ENCODE results near the gene SEMA3D.

SEMA3D gene

DNA sequence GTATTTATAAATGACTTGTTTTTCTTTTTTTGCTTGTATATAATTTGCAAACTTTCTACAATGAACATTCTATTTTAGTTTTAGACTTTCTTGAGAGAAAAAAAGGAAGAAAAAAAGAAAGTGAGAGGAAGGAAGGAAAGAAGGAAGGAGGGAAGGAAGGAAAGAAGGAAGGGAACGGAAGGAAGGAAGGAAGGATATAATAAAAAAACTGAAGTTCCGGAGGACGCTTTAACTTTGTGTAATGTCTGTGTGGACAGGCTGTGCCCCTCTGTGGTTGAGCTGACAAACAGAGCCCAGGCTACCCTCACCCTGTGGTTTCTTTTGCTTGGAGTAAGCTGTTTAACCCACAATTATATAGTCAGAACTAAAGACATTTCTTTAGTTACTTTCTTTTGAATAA, 108.7 kb downstream of the SEMA3D start:
- POLR2A ChIA-PET (ENCODE audit: low non-redundant PET) = no interaction called here
- no peak for DNase-seq (ENCODE audit: low spot score)
- no peak overlapping the region for H3K27ac ChIP-seq
- no peak for TF ChIP-seq CTCF (conservative IDR thresholded peaks at IDR 0.05; ENCODE audit: low read depth)
- CTCF ChIA-PET = interaction anchor here (0.6 kb wide), 1 partner anchor 1038 kb away, joined by 4 read pairs; no protein-coding TSS in a partner anchor

DNA sequence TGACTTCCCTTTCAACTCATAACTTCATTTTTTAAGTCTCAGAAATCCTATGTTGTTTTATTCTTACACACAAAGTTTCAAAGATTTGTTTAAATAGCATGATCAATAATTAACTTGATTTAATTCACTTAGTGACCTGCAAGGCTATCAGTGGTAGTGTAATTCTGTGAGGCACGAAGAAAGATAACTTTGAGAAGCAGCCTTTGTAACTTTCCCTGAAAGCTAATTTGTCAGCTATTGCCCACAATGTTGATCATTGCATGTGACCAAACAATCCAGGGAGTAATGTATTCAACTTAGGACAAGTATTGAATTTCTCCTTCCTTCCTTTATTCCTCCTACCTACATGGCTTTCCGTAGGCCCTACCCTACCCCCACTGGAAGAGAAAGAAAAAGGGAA, 111.0 kb downstream of the SEMA3D start:
- TF ChIP-seq CTCF (conservative IDR thresholded peaks at IDR 0.05; ENCODE audit: low read depth) = no peak
- no peak overlapping the region for H3K27ac ChIP-seq
- CTCF ChIA-PET = no interaction called here
- no peak for DNase-seq (ENCODE audit: low spot score)
- POLR2A ChIA-PET (ENCODE audit: low non-redundant PET) = no interaction called here

DNA sequence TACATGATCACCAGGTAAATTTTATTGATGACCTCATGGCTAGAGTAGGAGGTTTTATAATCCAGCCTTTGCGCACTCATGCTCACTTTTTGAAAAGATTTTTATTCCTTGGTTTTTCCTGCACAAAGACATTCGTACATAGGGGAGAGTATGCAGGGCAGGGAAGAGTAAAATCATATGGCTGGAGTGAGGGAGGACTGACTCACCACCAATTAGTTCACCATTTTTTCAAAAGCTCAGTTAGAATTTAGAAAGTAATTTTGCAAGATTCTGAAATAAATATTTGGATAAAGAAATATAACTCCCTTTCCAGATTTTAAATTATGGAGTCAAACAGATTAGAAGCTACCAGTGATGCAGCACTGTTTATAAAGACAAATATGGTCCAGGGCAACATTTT, 111.9 kb downstream of the SEMA3D start:
- no peak overlapping the region for H3K27ac ChIP-seq
- ChIA-PET CTCF (interaction anchor here (0.7 kb wide), 2 partner anchors 459 to 1525 kb away, joined by 3 read pairs; no protein-coding TSS in a partner anchor), POLR2A (ENCODE audit: low non-redundant PET) (no interaction called here)
- no peak for TF ChIP-seq CTCF (conservative IDR thresholded peaks at IDR 0.05; ENCODE audit: low read depth)
- DNase-seq (ENCODE audit: low spot score) = no peak

GRCh38 chr7:85074016-85074415, 112.8 kb downstream of the SEMA3D start:
- no peak overlapping the region for H3K27ac ChIP-seq
- POLR2A ChIA-PET (ENCODE audit: low non-redundant PET) = no interaction called here
- DNase-seq (ENCODE audit: low spot score) = no peak
- TF ChIP-seq CTCF (conservative IDR thresholded peaks at IDR 0.05; ENCODE audit: low read depth) = no peak
- CTCF ChIA-PET = no interaction called here

DNA sequence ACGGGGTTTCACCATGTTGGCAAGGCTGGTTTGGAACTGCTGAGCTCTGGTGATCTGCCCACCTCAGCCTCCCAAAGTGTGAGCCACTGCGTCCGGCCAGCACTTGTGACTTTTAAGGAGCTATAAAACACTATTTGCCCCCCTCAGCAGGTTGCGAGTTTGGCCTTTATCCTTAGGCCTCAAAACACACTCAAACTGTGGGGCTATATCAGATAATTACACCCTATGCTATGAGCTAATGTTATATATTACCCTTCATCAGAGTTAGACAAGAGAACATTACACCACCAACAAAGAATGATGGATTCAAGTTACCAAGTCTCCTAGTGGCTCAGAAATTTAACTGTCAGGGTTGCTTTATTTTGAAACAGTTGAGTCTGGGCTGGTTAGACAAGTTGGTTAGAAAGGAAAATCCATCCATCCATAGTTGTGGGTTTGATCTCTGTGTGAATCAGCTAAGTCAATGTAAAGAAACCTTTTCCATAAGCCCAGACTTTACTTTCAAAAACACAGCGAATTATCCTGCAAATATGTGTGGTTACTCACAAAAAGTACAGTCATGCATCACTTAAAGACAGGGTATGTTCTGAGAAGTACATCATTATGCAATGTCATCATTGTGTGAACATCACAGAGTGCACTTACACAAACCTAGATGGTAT, 115.8 kb downstream of the SEMA3D start:
- DNase-seq (ENCODE audit: low spot score) = no peak
- no peak overlapping the region for H3K27ac ChIP-seq
- no peak for TF ChIP-seq CTCF (conservative IDR thresholded peaks at IDR 0.05; ENCODE audit: low read depth)
- ChIA-PET CTCF (no interaction called here), POLR2A (ENCODE audit: low non-redundant PET) (no interaction called here)

- H3K27ac ChIP-seq = no peak overlapping the region
- CTCF ChIA-PET = no interaction called here
These were observed 118.1 kb downstream of the SEMA3D start for GRCh38 chr7:85068799-85069198.

More at GRCh38 chr7:85068799-85069198, 118.1 kb downstream of the SEMA3D start:
- no peak for TF ChIP-seq CTCF (conservative IDR thresholded peaks at IDR 0.05; ENCODE audit: low read depth)
- DNase-seq (ENCODE audit: low spot score) = peak; percentile 13
- POLR2A ChIA-PET (ENCODE audit: low non-redundant PET) = no interaction called here

Data from RWPE1 (cell line).